ENCODE measurements around the gene ZNF562.
"Not testable (repeated sequence)": the region's sequence is repeated elsewhere in the genome, so short reads cannot be mapped to it uniquely, and the experiment has no call there.

ZNF562 gene

GRCh38 chr19:9674663-9675357 is at the start of gene ZNF562:
ZNF562 (minus strand) TSS chr19:9675100; CDS start chr19:9660744, 14,356 bp downstream.
- peak; percentile 77 to 82 for DNase-seq

- no peak for DNase-seq
These were observed 49.3 kb upstream of the ZNF562 start for GRCh38 chr19:9724157-9724556.

GRCh38 chr19:9721861-9722260 is 47.0 kb upstream of the ZNF562 start:
- peak; percentile 11 to 48 for DNase-seq

GRCh38 chr19:9720541-9720940 is 45.6 kb upstream of the ZNF562 start:
- no peak for DNase-seq

- no peak for DNase-seq
These were observed 36.9 kb upstream of the ZNF562 start for GRCh38 chr19:9711815-9712214.

GRCh38 chr19:9709305-9709704 is 34.4 kb upstream of the ZNF562 start:
- no peak for DNase-seq

GRCh38 chr19:9705836-9706235 is 30.9 kb upstream of the ZNF562 start:
- no peak for DNase-seq

- no peak for DNase-seq
These were observed 27.3 kb upstream of the ZNF562 start for GRCh38 chr19:9702186-9702585.

- no peak for DNase-seq
These were observed 25.5 kb upstream of the ZNF562 start for GRCh38 chr19:9700229-9700981.

- DNase-seq, result not testable (repeated sequence)
These were observed 15.4 kb upstream of the ZNF562 start for GRCh38 chr19:9690301-9690700.

- DNase-seq, result not testable (repeated sequence)
These were observed 5.1 kb upstream of the ZNF562 start for GRCh38 chr19:9679996-9680395.

- peak in 1 of 2 experiments; percentile 35 for DNase-seq
These were observed 530 bp upstream of the ZNF562 start for GRCh38 chr19:9675358-9675901.

- DNase-seq, result no peak
These were observed 813 bp downstream of the ZNF562 start for GRCh38 chr19:9673912-9674662.

- DNase-seq, result no peak
These were observed 2.0 kb downstream of the ZNF562 start for GRCh38 chr19:9672893-9673292.

GRCh38 chr19:9671655-9672054 is 3.2 kb downstream of the ZNF562 start:
- peak; percentile 72 to 73 for DNase-seq

GRCh38 chr19:9668544-9668943 is 6.4 kb downstream of the ZNF562 start:
- DNase-seq, result no peak

GRCh38 chr19:9667898-9668297 is 7.0 kb downstream of the ZNF562 start:
- DNase-seq, result no peak

GRCh38 chr19:9658769-9659168 is 16.1 kb downstream of the ZNF562 start:
- DNase-seq, result no peak

- DNase-seq, result not testable (repeated sequence)
These were observed 21.8 kb downstream of the ZNF562 start for GRCh38 chr19:9653066-9653555.

- not testable (repeated sequence) for DNase-seq
These were observed 23.4 kb downstream of the ZNF562 start for GRCh38 chr19:9651464-9651863.

GRCh38 chr19:9650345-9650744 is 24.6 kb downstream of the ZNF562 start:
- no peak for DNase-seq

- DNase-seq, result peak; percentile 17 to 18
These were observed 29.4 kb downstream of the ZNF562 start for GRCh38 chr19:9645472-9645871.

- no peak for DNase-seq
These were observed 30.4 kb downstream of the ZNF562 start for GRCh38 chr19:9644472-9644871.

Data from AML-193 (cell line).